ENCODE data around the gene ACY1. TPM values are rescaled to one million over a fixed set of nuclear protein-coding genes. Genes with fewer than 3 reads are reported as not detected.

ACY1 gene
- total and polyA plus RNA-seq, 2 donors (not counting 3 experiments of a cell fraction or from before 2014, with no cell fraction given) = 13.4 to 32.9 TPM

GRCh38 chr3:51948016-51948580 is 35.2 kb upstream of the ACY1 start:
- Histone ChIP-seq H4K20me1 (replicated peaks; ENCODE audit: control insufficient read depth, extremely low read depth, insufficient read depth, low read length) (no peaks in the 10 kb centered on the region), H3K79me2 (ENCODE audit: control insufficient read depth, insufficient read depth, low read length) (no peaks in the 10 kb centered on the region), H3K9me3 (replicated peaks; ENCODE audit: control insufficient read depth, insufficient read depth, low read length) (no peaks in the 10 kb centered on the region), H3K4me2 (ENCODE audit: insufficient read depth, low read length) (no peak overlapping the region), H3K36me3 (ENCODE audit: control insufficient read depth in 2 of 2, extremely low read depth in 1 of 2, insufficient read depth in 2 of 2, low read length in 2 of 2) (no peaks in the 10 kb centered on the region), H3K27ac (ENCODE audit: insufficient read depth, low read depth, low read length) (no peak overlapping the region), H2AFZ (ENCODE audit: low read depth, low read length) (no peak overlapping the region), H3K9ac (replicated peaks; ENCODE audit: extremely low read depth, insufficient read depth, low read length) (no peak overlapping the region), H3K27me3 (ENCODE audit: control insufficient read depth in 2 of 2, insufficient read depth in 2 of 2, low read length in 2 of 2) (no peaks in the 10 kb centered on the region), H3K4me1 (ENCODE audit: control insufficient read depth, extremely low read depth, insufficient read depth, low read length) (peaks cover 2% of the 10 kb centered on the region), H3K9me1 (replicated peaks; ENCODE audit: control insufficient read depth, extremely low read depth, insufficient read depth, low read length) (no peaks in the 10 kb centered on the region), H3K4me3 (replicated peaks in 1 of 3; ENCODE audit: insufficient read depth in 1 of 3, low read depth in 1 of 3, low read length in 3 of 3) (no peak overlapping the region)
- DNase-seq (ENCODE audit: low read depth, low spot score) (no peak), FAIRE-seq (no peak)
- no peak for TF ChIP-seq POLR2A (IDR thresholded peaks at IDR 0.05; ENCODE audit: low read depth, low read length)
- no peak for TF ChIP-seq FOS (IDR thresholded peaks at IDR 0.05; ENCODE audit: borderline replicate concordance, insufficient read depth, low read length)
- no peak for TF ChIP-seq MYC (IDR thresholded peaks at IDR 0.05; ENCODE audit: low read depth, low read length)
- TF ChIP-seq POLR2AphosphoS5 (IDR thresholded peaks at IDR 0.05; ENCODE audit: insufficient read depth, low read depth, low read length) = no peak
- no peak for TF ChIP-seq GATA2 (IDR thresholded peaks at IDR 0.05; ENCODE audit: insufficient read depth, insufficient read length, low read depth, low read length)
- TF ChIP-seq, protein P1, sequence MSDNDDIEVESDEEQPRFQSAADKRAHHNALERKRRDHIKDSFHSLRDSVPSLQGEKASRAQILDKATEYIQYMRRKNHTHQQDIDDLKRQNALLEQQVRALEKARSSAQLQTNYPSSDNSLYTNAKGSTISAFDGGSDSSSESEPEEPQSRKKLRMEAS (IDR thresholded peaks at IDR 0.05; ENCODE audit: insufficient read depth, insufficient read length) = no peak
- no peak for TF ChIP-seq EZH2 (IDR thresholded peaks at IDR 0.05; ENCODE audit: borderline replicate concordance, low read depth, low read length, severe bottlenecking)
- TF ChIP-seq CTCF (IDR thresholded peaks at IDR 0.05; ENCODE audit: extremely low read depth in 1 of 2, insufficient read depth in 1 of 2, low read depth in 1 of 2, low read length in 2 of 2) = no peak
- TF ChIP-seq JUN (IDR thresholded peaks at IDR 0.05; ENCODE audit: borderline replicate concordance, insufficient read depth, insufficient read length, low read depth) = no peak
- ChIA-PET CTCF (interaction anchor here (1.1 kb wide), 1 partner anchor 35 kb away, joined by 3 read pairs; the partner anchor contains the start of gene ACY1), POLR2A (no interaction called here)
- dilution Hi-C loops (cut with MboI; ENCODE audit: extremely low pct_ligation_motif_present, low sequenced_read_pairs) = no loop called here
- intact Hi-C loops (cut with micrococcal nuclease) = loop anchor here (10.0 kb wide), 1 partner anchor 563 kb away; the partner anchor contains the start of gene MANF
- no TSS peak for BruUV-seq (replicated peaks)

Measured in endothelial cell of umbilical vein (primary cell).